Hippocampal formation (tissue), 2 donors: ENCODE measurements around the gene MEI1.

ENCODE experiments used
- DNase-seq, 2 donors: peaks; one replicate each; lab custom pipeline; 2025; lab: John Stamatoyannopoulos, UW

Gene MEI1

DNA sequence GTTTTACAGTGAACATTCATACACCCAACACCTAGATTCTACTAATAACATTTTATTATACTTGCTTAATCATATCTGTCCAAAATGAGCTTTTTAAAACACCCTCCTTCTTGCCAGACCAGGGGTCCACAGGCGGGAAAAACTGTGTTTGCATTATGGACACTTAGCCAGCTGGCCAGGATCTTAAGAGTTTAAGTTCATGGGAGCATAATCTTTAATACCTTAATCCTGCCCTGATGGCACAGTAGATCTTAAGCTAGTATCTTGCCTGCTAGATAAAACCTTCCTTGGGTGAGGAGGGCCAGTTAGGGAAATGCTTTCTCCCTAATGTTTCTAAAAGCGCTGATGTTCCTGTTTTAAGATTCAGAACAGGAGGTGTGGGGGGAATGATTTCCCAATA lies 88.0 kb downstream of the MEI1 start:
- DNase-seq = no peak

DNA sequence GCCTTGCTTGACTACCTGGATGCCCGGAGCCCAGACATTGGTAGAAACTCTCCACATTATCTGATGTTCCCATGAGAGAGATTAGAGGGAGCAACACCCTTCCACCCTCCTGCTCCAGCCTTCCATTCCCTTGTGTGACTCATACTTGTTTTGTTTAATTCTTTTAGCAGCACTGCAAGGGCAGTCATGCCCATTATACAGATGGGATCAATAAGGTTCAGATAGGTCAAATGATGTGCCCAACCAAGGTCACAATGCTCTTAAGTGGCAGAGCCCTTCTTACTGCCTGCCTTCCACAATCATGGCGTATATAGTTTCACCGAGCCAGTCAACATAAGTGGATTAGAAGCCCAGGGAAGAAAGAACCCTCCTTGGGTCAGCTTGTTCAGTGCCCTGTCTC lies 94.6 kb downstream of the MEI1 start:
- DNase-seq = no peak

DNA sequence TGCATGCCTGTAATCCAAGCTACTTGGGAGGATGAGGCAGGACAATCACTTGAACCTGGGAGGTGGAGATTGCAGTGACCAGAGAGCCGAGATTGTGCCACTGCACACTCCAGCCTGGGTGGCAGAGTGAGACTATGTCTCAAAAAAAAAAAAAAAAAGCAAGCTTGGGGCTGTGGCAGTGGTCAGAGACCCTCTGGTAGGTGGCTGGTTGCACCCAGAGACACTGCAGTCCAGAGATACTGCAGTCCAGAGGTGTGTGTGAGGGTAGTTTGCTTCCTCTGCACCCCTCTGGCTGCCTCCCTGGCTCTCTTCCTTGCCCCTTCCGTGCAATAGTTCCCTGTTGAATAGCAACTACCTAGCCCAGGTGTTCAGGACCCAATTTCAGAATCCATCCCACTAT lies 99.4 kb downstream of the MEI1 start:
- DNase-seq = no peak

DNA sequence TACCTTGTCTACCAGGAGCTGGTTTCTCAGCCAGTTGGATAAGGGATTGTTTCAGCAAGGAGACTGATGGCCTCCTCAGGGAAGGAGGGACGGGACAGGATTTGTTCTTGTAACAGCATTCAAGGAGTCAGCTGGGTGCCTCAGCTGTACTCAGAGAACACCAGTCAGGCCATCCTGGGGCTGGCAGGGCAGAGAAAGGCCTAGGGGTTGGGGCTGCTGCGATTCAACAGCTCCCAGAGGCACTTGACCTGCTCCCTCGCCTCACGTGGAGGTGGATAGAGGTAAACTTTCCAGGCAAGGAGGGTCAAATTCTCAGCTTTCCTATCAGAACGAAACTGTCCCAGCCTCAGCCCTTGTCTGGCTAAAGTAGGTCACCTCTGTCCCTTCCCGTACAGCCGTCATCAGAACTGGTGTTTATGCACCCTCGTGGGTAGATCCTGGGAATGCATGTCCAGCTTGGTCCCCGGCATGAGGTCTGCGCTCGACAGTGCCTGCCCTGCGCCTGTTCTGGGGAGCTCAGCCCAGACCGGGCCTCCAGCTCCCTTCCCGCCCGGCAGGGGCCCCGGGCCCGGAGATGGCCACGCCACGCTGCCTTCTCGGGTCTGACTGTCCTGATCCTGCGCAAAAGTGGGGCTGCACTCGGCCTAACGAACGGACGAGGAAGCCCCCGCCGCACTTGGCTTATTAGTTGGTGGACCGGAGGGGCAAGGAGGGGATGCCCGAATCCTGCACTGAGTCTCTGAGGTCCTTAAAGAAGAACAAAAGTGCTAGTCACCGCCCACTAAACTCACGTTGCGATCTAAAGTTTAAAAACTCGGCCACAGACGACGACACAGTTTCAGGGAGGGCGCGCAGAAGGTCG lies 100.4 kb downstream of the MEI1 start:
- peak in 1 of 2 donors; percentile 40 for DNase-seq

DNA sequence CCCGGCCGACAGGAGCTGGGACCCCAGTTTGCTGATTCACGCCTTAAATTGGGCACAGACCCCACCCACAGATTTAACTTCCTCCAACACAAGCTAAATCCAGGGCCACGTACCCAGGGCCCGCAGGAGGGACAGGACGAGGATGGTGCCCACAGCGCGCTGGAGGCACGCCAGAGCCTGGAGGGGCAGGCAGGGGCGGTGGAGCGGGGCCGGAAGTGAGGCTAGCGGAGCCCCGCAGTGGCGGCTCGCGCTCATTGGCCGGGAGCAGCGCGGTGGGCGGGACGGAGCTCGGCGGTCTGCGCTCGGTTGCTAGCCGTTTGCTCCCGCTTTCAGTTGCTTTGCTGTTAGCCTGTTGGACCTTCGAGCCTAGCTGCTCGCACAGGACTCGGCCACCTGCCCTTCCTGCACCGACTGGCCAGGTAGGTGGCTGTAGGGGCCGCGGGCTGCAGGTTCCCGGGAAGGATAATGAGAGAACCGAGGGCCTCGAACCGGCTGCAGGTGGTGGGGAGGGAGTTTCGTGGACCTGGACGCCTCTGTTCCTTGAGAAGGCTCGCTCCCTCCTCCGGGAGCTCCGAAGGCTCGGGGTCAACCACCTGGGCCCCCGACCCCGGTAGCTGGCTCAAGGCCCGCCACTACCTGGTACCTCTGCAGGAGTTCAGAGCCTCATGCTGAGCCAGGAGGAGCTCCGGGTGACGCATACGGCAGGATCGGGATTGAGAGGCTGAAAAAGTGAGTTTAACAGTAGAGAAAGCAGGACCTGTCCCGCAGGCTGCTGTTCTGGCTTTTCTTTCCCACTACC lies 101.2 kb downstream of the MEI1 start, which contains the start of gene CCDC134:
Gene CCDC134 (plus strand): TSS at position 332 of the 799 bp plus-strand sequence. CDS start 8,212 bp downstream, outside the sequence.
- peak; percentile 86 to 88 for DNase-seq

DNA sequence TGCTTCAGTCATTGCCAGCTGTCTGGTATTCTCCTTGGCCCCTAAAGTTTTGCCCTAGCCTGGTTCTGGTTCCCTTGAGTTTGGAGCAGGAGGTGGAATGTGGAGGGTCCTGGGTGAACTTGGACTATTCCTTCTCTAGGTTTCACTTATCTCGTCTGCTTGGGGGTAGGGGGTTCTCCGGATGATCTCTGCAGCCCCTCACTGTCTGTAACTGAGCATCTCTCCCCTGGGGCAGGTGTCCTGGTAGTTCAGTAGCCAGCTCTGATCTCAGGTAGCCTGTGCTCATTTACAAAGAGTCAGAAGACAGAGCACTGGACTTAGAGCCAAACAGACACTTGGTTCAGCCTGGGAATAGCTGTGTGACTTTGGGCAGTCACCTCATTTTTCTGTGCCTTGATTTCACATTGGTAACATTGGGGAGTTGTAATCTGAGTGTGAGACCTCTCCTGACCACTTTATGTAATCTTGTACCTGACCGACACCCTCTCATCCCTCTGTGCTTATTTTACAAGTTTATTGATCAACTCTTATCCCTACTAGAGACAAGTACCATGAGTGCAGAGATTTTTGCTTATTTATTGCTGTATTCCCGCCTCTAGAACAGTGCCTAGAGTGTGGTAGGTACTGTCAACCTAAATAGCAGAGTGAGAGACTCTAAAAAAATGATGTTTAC lies 102.0 kb downstream of the MEI1 start:
- no peak for DNase-seq

DNA sequence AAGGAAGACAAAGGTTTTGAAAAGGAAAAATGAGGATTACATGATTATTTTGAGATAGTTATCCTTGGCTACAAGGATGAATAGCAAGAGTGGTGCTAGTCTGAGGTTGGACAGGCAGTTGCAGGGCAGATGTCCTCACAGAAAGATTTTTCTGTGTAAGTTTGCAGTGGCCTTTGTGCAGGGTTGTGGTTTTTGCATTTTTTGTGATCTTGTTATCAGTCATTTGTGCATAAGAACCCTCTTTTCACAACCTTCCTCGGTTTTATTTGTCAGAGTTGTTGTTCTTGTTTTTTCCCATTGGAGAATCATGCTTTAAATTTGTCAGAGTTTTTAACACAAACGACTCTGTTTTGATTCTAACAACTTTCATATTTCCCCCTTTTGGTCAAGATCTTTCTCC lies 102.6 kb downstream of the MEI1 start:
- DNase-seq = no peak

DNA sequence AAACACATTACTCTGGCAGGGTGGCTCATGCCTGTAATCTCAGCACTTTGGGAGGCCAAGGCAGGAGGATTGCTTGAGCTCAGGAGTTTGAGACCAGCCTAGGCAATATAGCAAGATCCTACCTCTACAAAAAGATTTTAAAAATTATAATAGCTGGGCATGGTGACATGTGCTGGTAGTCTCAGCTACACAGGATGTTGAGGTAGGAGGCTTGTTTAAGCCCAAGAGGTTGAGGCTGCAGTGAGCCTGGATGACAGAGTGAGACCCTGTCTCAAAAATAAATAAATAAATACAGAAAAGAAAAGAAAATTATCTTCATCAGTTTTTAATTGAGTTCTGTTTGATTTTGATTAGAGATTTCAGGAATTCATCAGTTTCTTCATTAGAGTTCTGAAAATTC lies 106.3 kb downstream of the MEI1 start:
- DNase-seq = no peak

DNA sequence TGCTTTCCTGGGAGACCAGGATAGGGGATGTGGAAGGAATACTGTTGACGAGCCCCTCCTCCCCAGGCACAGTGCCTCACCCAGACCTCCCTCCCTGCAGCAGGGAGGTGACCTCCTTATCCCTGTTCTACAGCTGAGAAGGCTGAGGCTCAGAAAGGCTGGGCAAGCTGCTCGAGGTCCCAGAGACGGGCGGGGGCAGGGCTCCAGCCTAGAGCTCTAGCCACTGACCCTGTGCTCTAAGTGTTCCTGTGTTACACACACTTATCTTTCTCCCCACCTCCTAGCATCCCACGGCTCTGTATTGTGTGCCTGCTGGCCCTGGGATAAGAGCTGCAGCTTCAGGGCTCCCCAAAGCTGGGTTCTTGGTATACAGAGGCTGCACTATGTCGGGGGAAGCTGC lies 109.1 kb downstream of the MEI1 start:
- DNase-seq = no peak

DNA sequence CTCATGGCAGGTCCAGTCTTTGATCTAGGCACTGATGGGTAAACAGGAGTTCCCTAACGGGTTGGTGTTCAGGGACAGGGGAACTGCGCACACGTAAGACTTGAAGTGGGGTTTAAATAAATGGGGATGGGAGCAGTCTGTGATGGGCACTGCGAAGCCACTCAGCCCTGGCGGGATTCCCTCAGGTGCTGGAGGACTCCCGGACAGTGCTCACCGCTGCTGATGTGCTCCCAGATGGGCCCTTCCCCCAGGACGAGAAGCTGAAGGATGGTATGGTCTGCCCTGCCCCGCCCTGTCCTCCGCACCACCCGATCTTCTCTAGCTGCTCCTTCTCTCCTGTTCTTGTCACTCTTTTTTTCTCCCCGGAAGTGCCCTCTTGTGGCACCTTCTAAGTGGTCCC lies 110.7 kb downstream of the MEI1 start:
- no peak for DNase-seq

DNA sequence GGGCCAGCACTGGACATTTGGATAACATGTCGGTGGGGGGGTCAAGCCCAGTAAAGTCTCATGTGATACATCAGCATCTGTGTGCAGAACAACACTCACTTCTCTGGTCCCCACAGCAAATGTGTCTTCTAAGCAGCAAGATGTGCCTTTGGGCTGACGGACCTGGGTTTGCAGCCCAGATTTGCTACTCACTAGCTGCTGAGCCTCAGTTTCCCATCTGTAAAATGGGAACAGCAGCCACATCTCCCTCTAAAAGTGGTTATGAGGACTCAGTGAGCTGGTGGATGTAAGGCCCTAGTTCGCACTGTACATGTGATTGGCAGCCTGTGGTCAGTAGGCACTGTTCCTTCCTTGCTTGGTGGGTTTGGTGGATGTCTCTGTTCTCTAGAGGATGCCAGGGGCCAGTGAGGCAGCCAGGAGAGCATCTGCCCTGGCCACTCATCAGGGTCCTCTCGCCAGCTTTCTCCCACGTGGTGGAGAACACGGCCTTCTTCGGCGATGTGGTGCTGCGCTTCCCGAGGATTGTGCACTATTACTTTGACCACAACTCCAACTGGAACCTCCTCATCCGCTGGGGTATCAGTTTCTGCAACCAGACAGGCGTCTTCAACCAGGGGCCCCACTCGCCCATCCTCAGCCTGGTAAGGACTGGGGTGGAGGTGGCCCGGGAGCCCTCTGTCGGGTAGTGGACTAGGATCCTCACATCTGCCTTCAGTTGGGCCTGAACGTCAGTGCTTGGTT lies 113.7 kb downstream of the MEI1 start:
- no peak for DNase-seq

DNA sequence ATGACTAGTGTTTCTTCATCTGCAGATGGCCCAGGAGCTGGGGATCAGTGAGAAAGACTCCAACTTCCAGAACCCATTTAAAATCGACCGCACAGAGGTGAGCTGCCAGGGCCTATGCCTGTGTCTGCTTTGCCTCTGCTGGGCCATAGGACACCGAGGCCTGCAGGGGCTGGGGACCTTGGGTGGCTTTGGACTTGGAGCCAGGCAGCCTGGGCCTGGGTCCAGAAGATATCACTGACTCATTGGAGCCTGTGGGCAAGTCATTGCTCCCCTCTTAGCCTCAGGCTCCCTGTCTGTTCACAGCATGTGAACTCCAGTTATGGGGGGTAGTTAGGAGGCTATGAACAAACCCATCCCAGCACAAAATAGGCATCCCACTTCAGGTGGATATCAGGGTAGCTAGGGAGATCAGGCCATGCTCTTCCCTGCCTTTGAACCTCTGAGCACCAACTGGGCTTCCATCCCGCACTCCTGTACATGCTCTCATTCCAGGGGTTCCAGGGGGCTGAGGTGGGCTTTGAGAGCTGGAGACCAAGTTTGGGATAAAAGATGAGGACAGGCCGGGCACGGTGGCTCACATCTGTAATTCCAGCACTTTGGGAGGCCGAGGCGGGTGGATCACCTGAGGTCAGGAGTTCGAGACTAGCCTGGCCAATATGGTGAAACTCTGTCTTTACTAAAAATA lies 114.6 kb downstream of the MEI1 start:
- no peak for DNase-seq

DNA sequence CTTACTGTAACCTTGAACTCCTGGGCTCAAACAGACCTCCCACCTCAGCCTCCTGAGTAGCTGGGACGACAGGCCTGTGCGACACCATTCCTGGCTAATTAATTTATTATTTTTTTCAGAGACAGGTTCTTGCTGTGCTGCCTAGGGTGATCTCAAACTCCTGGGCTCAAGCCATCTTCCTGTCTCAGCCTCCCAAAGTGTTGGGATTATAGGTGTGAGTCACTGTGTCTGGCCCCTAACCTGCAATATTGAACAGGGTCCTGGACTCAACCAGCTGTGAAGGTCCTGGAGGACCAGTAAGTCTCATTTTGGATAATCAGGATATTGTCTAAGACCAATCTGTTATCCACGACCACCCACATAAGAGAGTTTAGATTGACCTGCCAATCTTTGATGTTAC lies 116.4 kb downstream of the MEI1 start:
- DNase-seq = no peak

DNA sequence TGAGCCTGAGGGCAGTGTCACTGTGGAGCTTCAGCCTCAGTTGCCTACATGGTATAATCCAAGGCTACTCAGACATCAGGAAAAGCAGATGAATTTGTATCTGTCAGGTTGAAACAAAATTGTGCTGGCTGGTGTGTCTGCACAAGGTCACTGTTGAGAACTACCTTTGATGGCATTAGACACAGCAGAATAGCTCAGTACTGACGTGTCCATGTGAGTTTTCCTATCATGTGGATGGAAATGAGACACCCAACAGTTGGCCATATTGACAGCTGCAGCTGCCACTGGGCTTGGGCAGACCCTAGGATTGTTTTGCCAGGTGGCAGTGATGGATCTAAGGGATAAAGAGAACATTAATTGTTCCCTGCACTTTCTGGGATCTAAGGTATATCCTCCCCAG lies 116.9 kb downstream of the MEI1 start:
- DNase-seq = no peak

DNA sequence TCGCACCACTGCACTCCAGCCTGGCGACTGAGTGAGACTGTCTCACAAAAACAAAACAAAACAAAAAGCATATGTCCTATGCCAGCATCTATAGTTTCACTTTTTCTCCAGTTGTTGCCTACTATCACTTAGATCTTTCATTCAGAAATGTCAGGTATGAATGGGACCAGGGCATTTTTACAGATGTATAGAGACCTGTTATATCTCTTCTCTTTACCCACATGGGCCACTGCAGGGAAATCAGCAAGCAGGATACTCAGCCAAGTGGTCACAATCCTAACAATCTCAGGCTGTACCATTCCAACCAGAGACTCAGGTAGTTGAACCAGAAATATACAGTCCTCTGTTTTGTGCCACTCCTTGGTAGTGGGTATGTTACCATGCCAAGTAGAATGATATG lies 117.6 kb downstream of the MEI1 start:
- DNase-seq = no peak

DNA sequence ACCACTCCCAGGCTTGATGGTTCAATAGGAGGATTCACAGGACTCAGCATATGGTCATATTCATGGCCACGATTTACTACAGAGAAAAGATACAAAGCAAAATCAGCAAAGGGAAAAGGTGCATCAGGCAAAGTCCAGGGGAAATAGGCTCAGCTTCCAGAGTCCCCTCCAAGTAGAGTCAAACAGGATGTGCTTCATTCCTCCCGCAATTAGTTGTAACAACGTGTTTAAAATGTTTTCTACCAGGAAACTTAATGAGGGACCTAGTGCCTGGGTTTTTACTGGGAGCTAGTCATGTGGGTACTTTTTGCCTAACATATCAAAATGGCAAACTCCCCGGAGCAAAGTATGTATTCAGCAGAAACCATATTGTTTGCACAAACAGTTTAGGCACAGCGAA lies 118.7 kb downstream of the MEI1 start:
- no peak for DNase-seq

DNA sequence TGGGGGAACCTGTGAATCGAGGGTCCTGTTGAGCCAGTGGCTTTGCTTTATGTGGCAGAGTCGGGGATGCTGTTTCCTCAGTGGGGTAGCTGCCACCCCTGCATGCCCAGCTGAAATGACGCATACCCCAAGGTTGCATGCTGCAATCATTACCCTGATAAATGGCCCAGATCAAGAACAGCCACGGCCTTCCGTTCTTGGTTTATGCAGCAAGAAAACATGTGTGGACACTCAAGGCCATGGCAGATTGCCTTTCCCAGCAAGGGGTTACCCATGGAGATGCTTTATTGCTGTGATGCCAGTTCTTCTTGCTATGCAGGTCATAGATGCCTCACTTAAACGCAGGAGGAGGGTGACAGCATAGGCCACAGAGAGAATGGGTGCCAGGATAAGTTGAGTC lies 119.3 kb downstream of the MEI1 start:
- DNase-seq = no peak

DNA sequence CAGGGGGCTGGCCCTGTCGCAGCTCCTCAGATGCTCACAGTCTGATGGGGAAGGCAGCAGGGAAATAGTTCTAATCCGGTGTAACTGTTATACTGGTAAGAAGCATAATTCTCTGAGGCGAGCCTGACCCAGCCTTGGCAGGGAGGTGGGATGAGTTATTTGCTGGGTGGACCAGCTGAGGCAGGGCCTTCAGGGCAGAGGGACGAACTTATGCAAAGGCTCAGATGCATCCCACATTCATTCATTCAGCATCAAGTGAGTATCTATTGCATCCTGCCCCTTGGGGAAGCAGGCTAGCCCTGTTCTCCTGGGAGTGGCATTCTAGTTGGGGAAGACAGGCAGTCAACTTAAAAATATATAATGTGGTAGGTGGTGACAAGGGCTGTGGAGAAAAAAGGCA lies 120.0 kb downstream of the MEI1 start:
- DNase-seq = no peak

DNA sequence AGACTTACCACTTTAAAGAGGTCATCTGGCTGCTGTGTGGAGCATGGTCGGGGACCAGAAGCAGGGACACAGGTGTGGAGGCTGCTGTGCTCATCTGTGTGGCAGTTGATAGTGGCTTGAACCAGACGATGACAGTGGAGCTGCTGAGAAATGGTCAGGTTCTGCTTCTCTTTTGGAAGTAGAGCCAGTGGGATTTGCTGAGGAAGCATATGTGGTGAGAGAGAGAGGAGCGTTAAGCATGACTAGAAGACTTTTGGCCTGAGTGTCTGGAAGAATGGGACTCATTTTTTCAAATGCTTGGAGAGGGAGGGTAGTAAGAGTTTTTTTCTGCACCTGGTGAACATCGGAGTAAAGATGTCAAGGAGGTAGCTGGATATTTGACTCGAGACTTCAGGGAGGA lies 121.1 kb downstream of the MEI1 start:
- DNase-seq = no peak

DNA sequence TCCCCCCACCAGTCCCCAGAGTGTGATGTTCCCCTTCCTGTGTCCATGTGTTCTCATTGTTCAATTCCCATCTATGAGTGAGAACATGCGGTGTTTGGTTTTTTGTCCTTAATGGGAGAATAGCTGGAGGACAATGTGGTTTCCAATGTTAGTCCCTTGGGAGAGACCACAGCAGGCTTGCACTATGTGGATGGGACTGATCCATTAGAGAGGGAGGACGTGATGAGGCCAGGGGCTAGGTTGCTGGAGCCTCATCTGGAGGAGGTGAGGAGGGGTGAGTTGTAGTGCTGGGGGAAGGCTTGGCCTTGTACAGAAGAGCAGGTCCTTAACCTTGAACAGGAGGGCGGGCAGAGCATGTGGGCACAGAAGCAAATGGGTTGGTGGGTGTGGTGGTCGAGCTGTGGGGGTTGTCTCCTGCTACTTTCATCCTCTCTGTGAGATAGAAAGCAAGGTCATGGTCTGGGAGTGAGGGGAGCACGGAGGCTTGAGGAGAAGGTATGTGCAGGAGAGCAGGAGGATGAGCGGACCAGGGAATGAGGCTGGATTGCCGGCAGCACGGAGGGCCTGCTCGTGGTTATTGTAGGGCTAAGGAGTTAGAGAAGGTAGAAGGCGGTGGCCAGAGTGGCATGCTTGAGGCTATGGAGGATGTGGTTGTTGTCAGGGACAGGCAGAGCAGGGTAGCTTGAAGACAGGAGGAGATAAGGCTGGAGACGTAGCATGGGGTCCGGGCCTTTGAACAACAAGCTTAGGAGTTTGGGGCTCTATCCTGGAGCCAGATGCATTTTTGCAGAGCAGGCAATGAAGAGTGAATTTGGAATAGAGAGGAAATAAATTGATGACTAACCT lies 122.4 kb downstream of the MEI1 start:
- no peak for DNase-seq
